H1 (cell line): ENCODE measurements around the gene GNG14. TPM values are rescaled to one million over a fixed set of nuclear protein-coding genes. Genes with fewer than 3 reads are reported as not detected.

Experiments
- CTCF ChIA-PET: fragments of 300-600 bp; sonication (Branson Sonifier 250); formaldehyde crosslinking; loops from one replicate; lab custom pipeline; 2021; ENCODE audit not compliant: partially characterized antibody; lab: Charles Lee
- POLR2A ChIA-PET: fragments of 300-600 bp; sonication (Branson Sonifier 250); formaldehyde crosslinking; loops from one replicate; lab custom pipeline; 2021; ENCODE audit warnings: inconsistent platforms; ENCODE audit not compliant: partially characterized antibody; lab: Charles Lee
- DNase-seq, 2 experiments: peaks; one replicate each; pipeline versions ENCODE4 v3.0.0 to v3.0.0-alpha.2; 2010 to 2022; ENCODE audit warnings: low spot score in 2 of 2, low read depth in 1 of 2, mixed read lengths in 1 of 2
- FAIRE-seq: peaks from 2 replicates; lab custom pipeline; 2011; peaks lifted over from hg19 to GRCh38; lab: Jason Lieb, UNC
- H2AFZ ChIP-seq: 2 replicates; pipeline ENCODE4 v1.8.1; 2012; ENCODE audit warnings: low read length, inconsistent platforms
- H2AK5ac ChIP-seq: 2 replicates; pipeline ENCODE4 v1.6.1; 2013; ENCODE audit warnings: low read depth, low read length
- H2BK120ac ChIP-seq: replicated peaks from 2 replicates; pipeline ENCODE3; 2013; ENCODE audit warnings: low read depth, low read length, inconsistent platforms
- H2BK12ac ChIP-seq: 2 replicates; pipeline ENCODE4 v1.6.1; 2013; ENCODE audit warnings: low read depth, low read length
- H2BK15ac ChIP-seq: 2 replicates; pipeline ENCODE4 v1.6.1; 2013; ENCODE audit warnings: low read length
- H2BK20ac ChIP-seq: 2 replicates; pipeline ENCODE4 v1.6.1; 2013; ENCODE audit warnings: low read length
- H2BK5ac ChIP-seq: 2 replicates; pipeline ENCODE4 v1.6.1; 2013; ENCODE audit warnings: low read depth, low read length
- H3K14ac ChIP-seq: 2 replicates; pipeline ENCODE4 v1.6.1; 2013; ENCODE audit warnings: inconsistent platforms; ENCODE audit not compliant: insufficient read length
- H3K18ac ChIP-seq: 2 replicates; pipeline ENCODE4 v1.6.1; 2013; ENCODE audit warnings: low read length; ENCODE audit errors: extremely low read depth
- H3K23ac ChIP-seq: 2 replicates; pipeline ENCODE4 v1.6.1; 2013; ENCODE audit warnings: inconsistent platforms; ENCODE audit not compliant: insufficient read length
- H3K23me2 ChIP-seq: 2 replicates; pipeline ENCODE4 v1.6.1; 2013; ENCODE audit warnings: low read depth, low read length
- H3K27ac ChIP-seq: 2 replicates; pipeline ENCODE4 v1.6.1; 2011; ENCODE audit warnings: low read depth, low read length, inconsistent platforms
- H3K27me3 ChIP-seq, 4 experiments: replicated peaks in 1 of 4; 1 replicate in 1 of 4; 2 replicates in 3 of 4; pipeline versions ENCODE4 v1.6.1 to v1.8.1; 2011 to 2013; ENCODE audit warnings: low read length in 3 of 4, mild to moderate bottlenecking in 3 of 4, inconsistent platforms in 2 of 4, mixed read lengths in 2 of 4, moderate library complexity in 1 of 4; ENCODE audit not compliant: control insufficient read depth in 3 of 4, insufficient read depth in 3 of 4; ENCODE audit errors: extremely low read depth in 1 of 4
- H3K36me3 ChIP-seq, 4 experiments: 2 replicates each; pipeline versions ENCODE4 v1.6.1 to v1.8.1; 2011 to 2013; ENCODE audit warnings: mild to moderate bottlenecking in 4 of 4, low read length in 3 of 4, moderate library complexity in 2 of 4, control low read depth in 1 of 4, inconsistent platforms in 1 of 4; ENCODE audit not compliant: insufficient read depth in 4 of 4, control insufficient read depth in 2 of 4
- H3K4ac ChIP-seq: replicated peaks from 2 replicates; pipeline ENCODE3; 2013; ENCODE audit warnings: low read length, low read depth, mixed read lengths, inconsistent platforms; ENCODE audit not compliant: insufficient read length
- H3K4me1 ChIP-seq, 4 experiments: replicated peaks in 1 of 4; 1 replicate in 1 of 4; 2 replicates in 3 of 4; pipeline versions ENCODE4 v1.6.1 to v1.8.1; 2011 to 2013; ENCODE audit warnings: low read length in 3 of 4, inconsistent platforms in 2 of 4, mixed read lengths in 1 of 4; ENCODE audit not compliant: insufficient read depth in 4 of 4, control insufficient read depth in 3 of 4
- H3K4me2 ChIP-seq, 2 experiments: 2 replicates each; pipeline versions ENCODE4 v1.6.1 to v1.8.1; 2011 to 2013; ENCODE audit warnings: low read depth in 2 of 2, low read length in 2 of 2, control low read depth in 1 of 2, inconsistent platforms in 1 of 2, mild to moderate bottlenecking in 1 of 2; ENCODE audit not compliant: insufficient read depth in 1 of 2
- H3K4me3 ChIP-seq, 4 experiments: fragments of 200-600, 300-600 bp in 1 of 4; sonication (generic), shearing (Covaris generic), sonication (Bioruptor Twin) in 1 of 4; 2 replicates each; pipeline versions ENCODE4 v1.5.1 to v1.8.1; 2011 to 2016; ENCODE audit warnings: low read length in 4 of 4, low read depth in 3 of 4, control low read depth in 2 of 4, inconsistent platforms in 2 of 4, mild to moderate bottlenecking in 2 of 4, mixed read lengths in 1 of 4, moderate library complexity in 1 of 4; ENCODE audit not compliant: insufficient read depth in 2 of 4; ENCODE audit errors: extremely low read depth in 1 of 4
- H3K56ac ChIP-seq: replicated peaks from 2 replicates; pipeline ENCODE3; 2013; ENCODE audit warnings: low read depth, mild to moderate bottlenecking, mixed read lengths, low read length, inconsistent platforms; ENCODE audit not compliant: insufficient read length
- H3K79me1 ChIP-seq: 2 replicates; pipeline ENCODE4 v1.6.1; 2013; ENCODE audit warnings: low read depth, low read length, control low read depth
- H3K79me2 ChIP-seq, 2 experiments: 2 replicates each; pipeline versions ENCODE4 v1.6.1 to v1.8.1; 2012 to 2013; ENCODE audit warnings: low read length in 2 of 2, mild to moderate bottlenecking in 2 of 2, inconsistent platforms in 1 of 2; ENCODE audit not compliant: insufficient read depth in 2 of 2, control insufficient read depth in 1 of 2
- H3K9ac ChIP-seq, 4 experiments: replicated peaks in 1 of 4; 1 replicate in 1 of 4; 2 replicates in 3 of 4; pipeline versions ENCODE4 v1.6.1 to v1.8.1; 2011 to 2013; ENCODE audit warnings: low read depth in 3 of 4, low read length in 3 of 4, control low read depth in 2 of 4, mild to moderate bottlenecking in 2 of 4, moderate library complexity in 2 of 4, inconsistent platforms in 1 of 4; ENCODE audit errors: extremely low read depth in 1 of 4
- H3K9me3 ChIP-seq, 2 experiments: 2 replicates each; pipeline versions ENCODE4 v1.6.1 to v1.8.1; 2012 to 2013; ENCODE audit warnings: mild to moderate bottlenecking in 2 of 2, moderate library complexity in 2 of 2, control low read depth in 1 of 2, inconsistent platforms in 1 of 2, low read depth in 1 of 2, low read length in 1 of 2, mixed read lengths in 1 of 2; ENCODE audit not compliant: insufficient read depth in 2 of 2
- H4K20me1 ChIP-seq, 2 experiments: replicated peaks in 1 of 2; 2 replicates each; pipeline versions ENCODE3 to v1.8.1; 2011 to 2013; ENCODE audit warnings: inconsistent platforms in 2 of 2, low read length in 2 of 2, mild to moderate bottlenecking in 1 of 2; ENCODE audit not compliant: insufficient read depth in 2 of 2, control insufficient read depth in 1 of 2
- H4K5ac ChIP-seq: 2 replicates; pipeline ENCODE4 v1.6.1; 2013; ENCODE audit warnings: low read length, low read depth, mixed read lengths, inconsistent platforms; ENCODE audit not compliant: insufficient read length
- H4K8ac ChIP-seq: 2 replicates; pipeline ENCODE4 v1.8.0; 2013; ENCODE audit warnings: mild to moderate bottlenecking, moderate library complexity, low read length, inconsistent platforms; ENCODE audit not compliant: insufficient read depth; ENCODE audit errors: extremely low read depth
- H4K91ac ChIP-seq: replicated peaks from 2 replicates; pipeline ENCODE3; 2013; ENCODE audit warnings: low read length, mixed read lengths, inconsistent platforms; ENCODE audit not compliant: insufficient read length
- BCL11A ChIP-seq, 2 experiments: IDR thresholded peaks; one replicate each; pipeline ENCODE4 v1.6.1; 2011; ENCODE audit warnings: low read depth in 2 of 2, low read length in 2 of 2, mild to moderate bottlenecking in 2 of 2
- CBX5 ChIP-seq: fragments of 300-800, 300-1000 bp; sonication (generic); IDR thresholded peaks from 2 replicates; pipeline ENCODE4 v1.7.1; 2016; ENCODE audit warnings: antibody characterized with exemption, low read length, low read depth
- CHD2 ChIP-seq: IDR thresholded peaks from 2 replicates; pipeline ENCODE4 v1.6.1; 2012; ENCODE audit warnings: low read length, improper control_type of control experiment
- CTBP2 ChIP-seq: IDR thresholded peaks from 2 replicates; pipeline ENCODE4 v1.7.0; 2011; ENCODE audit warnings: borderline replicate concordance, mild to moderate bottlenecking, moderate library complexity, mixed read lengths, low read length; ENCODE audit not compliant: insufficient read depth, insufficient read length
- MAFK ChIP-seq: IDR thresholded peaks from 2 replicates; pipeline ENCODE4 v1.6.1; 2012; ENCODE audit warnings: low read depth, mild to moderate bottlenecking, improper control_type of control experiment, low read length
- PHF8 ChIP-seq: fragments of 200-600 bp; sonication (generic); conservative IDR thresholded peaks from 2 replicates; pipeline ENCODE4 v1.7.1; 2012; ENCODE audit warnings: low read depth, mild to moderate bottlenecking, inconsistent platforms, low read length, moderate library complexity
- RBBP5 ChIP-seq: IDR thresholded peaks from 2 replicates; pipeline ENCODE4 v1.7.1; 2012; ENCODE audit warnings: low read depth, mild to moderate bottlenecking, inconsistent platforms, low read length, moderate library complexity, borderline replicate concordance
- TBP ChIP-seq: IDR thresholded peaks from 2 replicates; pipeline ENCODE4 v1.6.1; 2011; ENCODE audit warnings: low read depth, low read length, improper control_type of control experiment
- WGBS, 2 experiments: shearing (Covaris generic) in 1 of 2; methylation state at CpG; one replicate each; pipeline versions ENCODE4 v1.1.6 to v1.1.7; 2013 to 2015; ENCODE audit warnings: low lambda C conversion rate in 2 of 2, mixed read lengths in 2 of 2, inconsistent platforms in 1 of 2, low coverage in 1 of 2, missing lambda C conversion rate in 1 of 2; ENCODE audit not compliant: insufficient replicate concordance in 2 of 2, insufficient coverage in 1 of 2, insufficient read length in 1 of 2; ENCODE audit errors: extremely low coverage in 1 of 2, missing lambda C conversion rate in 1 of 2; 5-methylcytosine and 5-hydroxymethylcytosine counted together
- polyA plus RNA-seq, 7 experiments: library from polyadenylated mRNA; depleted of rRNA in 3 of 7; stranded (reverse) in 5 of 7; unstranded in 2 of 7; fragments of >200 nt in 5 of 7; fragments of 200-250 nt in 2 of 7; gene quantifications; 1 replicate in 5 of 7; 2 replicates in 1 of 7; 4 replicates in 1 of 7; pipeline versions ENCODE4 v1.2.1 to v1.2.3, GENCODE V29; 2011 to 2013; ENCODE audit warnings: missing spikeins in 2 of 7, mixed read lengths in 2 of 7
- total RNA-seq: library from RNA; stranded (reverse); fragmentation: NEBNext Ultra II Directional; extraction: Animal tissue kit (Norgen Biotek cat#: 25700); gene quantifications from 2 replicates; pipeline ENCODE4 v1.2.1, GENCODE V29; 2021

GNG14 gene
- total and polyA plus RNA-seq, 2 of the 8 experiments (the other 6 are each of a cell fraction or from before 2014, with no cell fraction given): not detected

GRCh38 chr19:12647047-12647446, 40.8 kb upstream of the GNG14 start:
- no peak overlapping the region for H3K14ac ChIP-seq
- DNase-seq: no peak
- no peak overlapping the region for H2BK20ac ChIP-seq
- H2BK12ac ChIP-seq: no peak overlapping the region
- ChIA-PET POLR2A (interaction anchor here (0.6 to 2.5 kb wide), 8 partner anchors 9 to 208 kb away, joined by 3 to 9 read pairs (median 3); partner anchors contain the start of genes DHPS, ZNF490 and ZNF791), CTCF (interaction anchor here (0.7 to 1.2 kb wide), 6 partner anchors 10 to 324 kb away, joined by 3 to 5 read pairs (median 3); no protein-coding TSS in a partner anchor)
- H3K27ac ChIP-seq: no peak overlapping the region
- no peak overlapping the region for H3K4me3 ChIP-seq
- no peak overlapping the region for H3K4me2 ChIP-seq
- no peak overlapping the region for H3K23ac ChIP-seq
- H2BK15ac ChIP-seq: no peak overlapping the region
- no peak overlapping the region for H4K5ac ChIP-seq
- FAIRE-seq: no peak
- no peaks in the 10 kb centered on the region for H3K79me2 ChIP-seq
- H3K27me3 ChIP-seq: no peaks in the 10 kb centered on the region
- H4K8ac ChIP-seq: no peak overlapping the region
- WGBS, 2 experiments: 77% methylated on average over 6 of the region's 8 CpGs; no CpG with 5 or more reads in 1 of the 2 experiments
- H3K23me2 ChIP-seq: no peaks in the 10 kb centered on the region
- H3K18ac ChIP-seq: no peak overlapping the region
- no peak overlapping the region for H2AK5ac ChIP-seq
- H3K56ac ChIP-seq: no peak overlapping the region
- H4K20me1 ChIP-seq: no peaks in the 10 kb centered on the region
- no peak overlapping the region for H2BK5ac ChIP-seq
- no peak overlapping the region for H4K91ac ChIP-seq
- H2BK120ac ChIP-seq: no peak overlapping the region
- H2AFZ ChIP-seq: no peak overlapping the region
- H3K4ac ChIP-seq: no peak overlapping the region
- H3K9ac ChIP-seq: no peak overlapping the region; a peak in 1 of 7 replicates
- peaks cover 0 to 4% (median 0%) of the 10 kb centered on the region in 4 experiments; a peak in 2 of 8 replicates for H3K36me3 ChIP-seq
- no peaks in the 10 kb centered on the region for H3K79me1 ChIP-seq
- H3K9me3 ChIP-seq: peaks cover 0 to 4% of the 10 kb centered on the region in 2 experiments; a peak in 1 of 4 replicates
- no peak for TF ChIP-seq CHD2
- TF ChIP-seq CTBP2: no peak
- TF ChIP-seq PHF8: no peak
- TF ChIP-seq TBP: no peak
- no peak for TF ChIP-seq CBX5
- no peak for TF ChIP-seq MAFK
- no peak for TF ChIP-seq BCL11A (IDR thresholded peaks at IDR 0.05; ENCODE audit: low read depth in 2 of 2, low read length in 2 of 2)
- TF ChIP-seq RBBP5: no peak
- H3K4me1 ChIP-seq: no peaks in the 10 kb centered on the region
